Measurements from ENCODE around the gene GTPBP10.
"Not testable (repeated sequence)": the region's sequence is repeated elsewhere in the genome, so short reads cannot be mapped to it uniquely, and the experiment has no call there.

GTPBP10 gene

GRCh38 chr7:90346336-90347125 lies at the start of gene GTPBP10:
Gene GTPBP10 (plus strand): TSS chr7:90346716. CDS start chr7:90346742, 26 bp downstream.
- peak; percentile 87 to 90 for DNase-seq

- DNase-seq = no peak
These were observed 48.1 kb upstream of the GTPBP10 start for GRCh38 chr7:90298145-90299038.

- DNase-seq = no peak
These were observed 43.3 kb upstream of the GTPBP10 start for GRCh38 chr7:90303241-90303640.

GRCh38 chr7:90309872-90310271 lies 36.6 kb upstream of the GTPBP10 start:
- no peak for DNase-seq

GRCh38 chr7:90311175-90311574 lies 35.3 kb upstream of the GTPBP10 start:
- no peak for DNase-seq

- DNase-seq = no peak
These were observed 33.8 kb upstream of the GTPBP10 start for GRCh38 chr7:90312745-90313144.

- DNase-seq = no peak
These were observed 32.6 kb upstream of the GTPBP10 start for GRCh38 chr7:90313907-90314306.

- no peak for DNase-seq
These were observed 26.5 kb upstream of the GTPBP10 start for GRCh38 chr7:90320014-90320413.

GRCh38 chr7:90320418-90320800 lies 26.1 kb upstream of the GTPBP10 start:
- no peak for DNase-seq

GRCh38 chr7:90320801-90321494 lies 25.6 kb upstream of the GTPBP10 start, which contains the start of gene FAM237B:
Gene FAM237B (minus strand): TSS chr7:90321304. CDS start chr7:90319748, 1,556 bp downstream.
- no peak for DNase-seq

GRCh38 chr7:90322837-90323236 lies 23.7 kb upstream of the GTPBP10 start:
- no peak for DNase-seq

GRCh38 chr7:90326500-90326899 lies 20.0 kb upstream of the GTPBP10 start:
- DNase-seq = no peak

- no peak for DNase-seq
These were observed 12.2 kb upstream of the GTPBP10 start for GRCh38 chr7:90334193-90334843.

GRCh38 chr7:90334926-90335325 lies 11.6 kb upstream of the GTPBP10 start:
- not testable (repeated sequence) for DNase-seq

- no peak for DNase-seq
These were observed 9.4 kb upstream of the GTPBP10 start for GRCh38 chr7:90337106-90337505.

- DNase-seq = no peak
These were observed 1.5 kb upstream of the GTPBP10 start for GRCh38 chr7:90345016-90345415.

- DNase-seq = no peak
These were observed 751 bp upstream of the GTPBP10 start for GRCh38 chr7:90345595-90346335.

GRCh38 chr7:90347759-90348158 lies 1.2 kb downstream of the GTPBP10 start:
- DNase-seq = no peak

GRCh38 chr7:90349305-90349704 lies 2.8 kb downstream of the GTPBP10 start:
- DNase-seq = no peak

GRCh38 chr7:90350032-90350431 lies 3.5 kb downstream of the GTPBP10 start:
- DNase-seq = not testable (repeated sequence)

- DNase-seq = no peak
These were observed 5.5 kb downstream of the GTPBP10 start for GRCh38 chr7:90351987-90352386.

GRCh38 chr7:90383422-90383821 lies 36.9 kb downstream of the GTPBP10 start:
- DNase-seq = no peak

All from bone marrow (tissue), 2 donors.